Measurements from ENCODE around the gene TRPM3.

GRCh38 chr9:70806875-70807274 is 314.5 kb downstream of the TRPM3 start:
- TF ChIP-seq, protein P1, sequence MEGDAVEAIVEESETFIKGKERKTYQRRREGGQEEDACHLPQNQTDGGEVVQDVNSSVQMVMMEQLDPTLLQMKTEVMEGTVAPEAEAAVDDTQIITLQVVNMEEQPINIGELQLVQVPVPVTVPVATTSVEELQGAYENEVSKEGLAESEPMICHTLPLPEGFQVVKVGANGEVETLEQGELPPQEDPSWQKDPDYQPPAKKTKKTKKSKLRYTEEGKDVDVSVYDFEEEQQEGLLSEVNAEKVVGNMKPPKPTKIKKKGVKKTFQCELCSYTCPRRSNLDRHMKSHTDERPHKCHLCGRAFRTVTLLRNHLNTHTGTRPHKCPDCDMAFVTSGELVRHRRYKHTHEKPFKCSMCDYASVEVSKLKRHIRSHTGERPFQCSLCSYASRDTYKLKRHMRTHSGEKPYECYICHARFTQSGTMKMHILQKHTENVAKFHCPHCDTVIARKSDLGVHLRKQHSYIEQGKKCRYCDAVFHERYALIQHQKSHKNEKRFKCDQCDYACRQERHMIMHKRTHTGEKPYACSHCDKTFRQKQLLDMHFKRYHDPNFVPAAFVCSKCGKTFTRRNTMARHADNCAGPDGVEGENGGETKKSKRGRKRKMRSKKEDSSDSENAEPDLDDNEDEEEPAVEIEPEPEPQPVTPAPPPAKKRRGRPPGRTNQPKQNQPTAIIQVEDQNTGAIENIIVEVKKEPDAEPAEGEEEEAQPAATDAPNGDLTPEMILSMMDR (IDR thresholded peaks at IDR 0.05) = no peak
- no peak for TF ChIP-seq POLR2AphosphoS5 (IDR thresholded peaks at IDR 0.05; ENCODE audit: insufficient read depth in 1 of 2, low read depth in 1 of 2)

All from vagina (tissue), 2 donors.